Ascending aorta (tissue), 2 donors: ENCODE data around the gene FGR. TPM values are rescaled to one million over a fixed set of nuclear protein-coding genes. Genes with fewer than 3 reads are reported as not detected.

Experiments used
- DNase-seq, 2 donors: peaks; one replicate each; pipeline ENCODE4 v3.0.0-alpha.2; 2019; ENCODE audit warnings: low spot score in 2 of 2
- H3K27ac ChIP-seq, 2 donors: fragments of 200-600 bp; sonication (generic); one replicate each; pipeline ENCODE4 v1.5.1; 2016 to 2017; ENCODE audit warnings: mild to moderate bottlenecking in 1 of 2
- H3K27me3 ChIP-seq: fragments of 200-600 bp; sonication (generic); one replicate; pipeline ENCODE4 v1.5.1; 2017
- H3K36me3 ChIP-seq, 2 donors: fragments of 200-600 bp; sonication (generic); one replicate each; pipeline ENCODE4 v1.5.1; 2016
- H3K4me1 ChIP-seq, 2 donors: fragments of 200-600 bp; sonication (generic); one replicate each; pipeline ENCODE4 v1.5.1; 2016 to 2017; ENCODE audit warnings: mild to moderate bottlenecking in 1 of 2
- H3K4me3 ChIP-seq, 2 donors: fragments of 200-600 bp; sonication (generic); one replicate each; pipeline ENCODE4 v1.5.1; 2016 to 2017; ENCODE audit warnings: mild to moderate bottlenecking in 1 of 2
- H3K9me3 ChIP-seq, 2 donors: fragments of 200-600 bp; sonication (generic); one replicate each; pipeline ENCODE4 v1.5.1; 2016
- intact Hi-C: fragments of 100-400 bp; cut with DNase I; formaldehyde crosslinking; loops from one replicate; pipeline ENCODE4 v1.15.1; 2023
- total RNA-seq: library from RNA; depleted of rRNA; stranded (reverse); fragments of >200 nt; gene quantifications from one replicate; pipeline ENCODE4 v1.1.0, GENCODE V29; 2016
- TF ChIP-seq, protein P1 (sequence below), 3 experiments: fragments of 200-600 bp in 2 of 3; fragments of 450-650 bp in 1 of 3; sonication (generic) in 2 of 3; IDR thresholded peaks; one replicate each; pipeline ENCODE4 v1.5.1; 2016 to 2019; ENCODE audit warnings: antibody characterized with exemption in 3 of 3, mild to moderate bottlenecking in 1 of 3, moderate library complexity in 1 of 3

Gene FGR
- total RNA-seq, 1 donor from 2014 or later, result 10.4 TPM

DNA sequence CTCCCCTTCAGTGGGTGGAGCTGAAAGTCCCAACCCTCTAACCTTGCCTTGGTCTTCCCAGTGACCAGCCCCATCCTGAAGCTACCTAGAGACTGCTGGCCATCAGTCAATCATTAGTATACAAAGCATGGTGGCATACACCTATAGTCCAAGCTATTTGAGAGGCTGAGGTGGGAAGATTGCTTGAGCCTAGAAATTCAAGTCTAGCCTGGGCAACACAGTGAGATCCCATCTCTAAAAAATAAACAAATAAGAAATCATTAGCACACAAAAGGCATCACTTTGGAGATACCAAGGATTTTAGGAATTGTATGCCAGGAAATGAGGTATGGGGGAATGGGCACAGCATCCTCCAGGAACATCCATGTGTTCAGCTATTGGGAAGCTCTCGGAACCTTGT is 41.4 kb upstream of the FGR start:
- Histone ChIP-seq H3K27ac (no peak overlapping the region), H3K27me3 (no peaks in the 10 kb centered on the region), H3K9me3 (peaks cover 4 to 6% of the 10 kb centered on the region in 2 donors), H3K36me3 (no peaks in the 10 kb centered on the region), H3K4me1 (peaks cover 0 to 4% of the 10 kb centered on the region in 2 donors), H3K4me3 (no peak overlapping the region)
- intact Hi-C loops, result no loop called here
- DNase-seq, result no peak
- TF ChIP-seq, protein P1, sequence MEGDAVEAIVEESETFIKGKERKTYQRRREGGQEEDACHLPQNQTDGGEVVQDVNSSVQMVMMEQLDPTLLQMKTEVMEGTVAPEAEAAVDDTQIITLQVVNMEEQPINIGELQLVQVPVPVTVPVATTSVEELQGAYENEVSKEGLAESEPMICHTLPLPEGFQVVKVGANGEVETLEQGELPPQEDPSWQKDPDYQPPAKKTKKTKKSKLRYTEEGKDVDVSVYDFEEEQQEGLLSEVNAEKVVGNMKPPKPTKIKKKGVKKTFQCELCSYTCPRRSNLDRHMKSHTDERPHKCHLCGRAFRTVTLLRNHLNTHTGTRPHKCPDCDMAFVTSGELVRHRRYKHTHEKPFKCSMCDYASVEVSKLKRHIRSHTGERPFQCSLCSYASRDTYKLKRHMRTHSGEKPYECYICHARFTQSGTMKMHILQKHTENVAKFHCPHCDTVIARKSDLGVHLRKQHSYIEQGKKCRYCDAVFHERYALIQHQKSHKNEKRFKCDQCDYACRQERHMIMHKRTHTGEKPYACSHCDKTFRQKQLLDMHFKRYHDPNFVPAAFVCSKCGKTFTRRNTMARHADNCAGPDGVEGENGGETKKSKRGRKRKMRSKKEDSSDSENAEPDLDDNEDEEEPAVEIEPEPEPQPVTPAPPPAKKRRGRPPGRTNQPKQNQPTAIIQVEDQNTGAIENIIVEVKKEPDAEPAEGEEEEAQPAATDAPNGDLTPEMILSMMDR (IDR thresholded peaks at IDR 0.05), result no peak

DNA sequence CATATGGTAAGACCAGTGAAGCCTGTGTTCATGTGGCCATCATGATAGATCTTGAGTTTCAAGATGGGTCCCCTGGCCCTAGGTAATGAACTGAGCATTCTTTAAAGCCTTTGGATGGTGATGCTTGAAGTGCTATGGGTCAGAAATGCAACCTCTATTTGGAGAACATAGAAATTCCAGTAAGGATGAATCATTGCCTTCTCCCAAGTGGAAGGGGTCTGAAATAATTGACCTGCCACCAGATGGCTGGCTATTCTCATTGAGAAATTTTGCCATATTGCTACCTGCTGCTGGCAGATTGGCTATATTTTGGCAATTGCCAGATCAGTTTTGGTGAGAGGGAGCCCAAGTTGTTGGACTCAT is 37.7 kb upstream of the FGR start:
- Histone ChIP-seq H3K4me1 (peaks cover 0 to 17% of the 10 kb centered on the region in 2 donors), H3K4me3 (peak overlapping the region; percentile 49 to 68), H3K27ac (peak overlapping the region; percentile 84 to 91), H3K9me3 (no peaks in the 10 kb centered on the region), H3K36me3 (no peaks in the 10 kb centered on the region), H3K27me3 (no peaks in the 10 kb centered on the region)
- intact Hi-C loops, result loop anchor here (1.0 to 5.0 kb wide), 2 partner anchors 53 to 100 kb away; partner anchors contain the start of genes FAM76A and STX12
- no peak for DNase-seq
- TF ChIP-seq, protein P1 (IDR thresholded peaks at IDR 0.05), result no peak

GRCh38 chr1:27671964-27672749 is 37.2 kb upstream of the FGR start, which contains the start of gene IFI6:
Gene IFI6 (minus strand): TSS chr1:27672192. CDS start chr1:27669314, 2,878 bp downstream.
- H3K36me3 ChIP-seq, result no peaks in the 10 kb centered on the region
- H3K4me1 ChIP-seq, result peaks cover 0 to 17% of the 10 kb centered on the region in 2 donors
- DNase-seq, result peak; percentile 69 to 94
- TF ChIP-seq, protein P1 (IDR thresholded peaks at IDR 0.05), result peak; percentile 38 to 47 (median 39)
- no peaks in the 10 kb centered on the region for H3K9me3 ChIP-seq
- peak within 1 kb of the TSS; percentile 49 to 68 for H3K4me3 ChIP-seq
- peak within 1 kb of the TSS; percentile 84 to 91 for H3K27ac ChIP-seq
- no peaks in the 10 kb centered on the region for H3K27me3 ChIP-seq
- intact Hi-C loops, result loop anchor here (1.0 to 5.0 kb wide), 2 partner anchors 53 to 100 kb away; partner anchors contain the start of genes FAM76A and STX12

- Histone ChIP-seq H3K27ac (peak overlapping the region in 1 of 2 donors; percentile 50), H3K27me3 (no peaks in the 10 kb centered on the region), H3K9me3 (no peaks in the 10 kb centered on the region), H3K4me3 (peak overlapping the region; percentile 35 to 70), H3K4me1 (peaks cover 0 to 17% of the 10 kb centered on the region in 2 donors), H3K36me3 (no peaks in the 10 kb centered on the region)
- peak in 1 of 2 donors; percentile 34 for DNase-seq
- TF ChIP-seq, protein P1 (IDR thresholded peaks at IDR 0.05), result no peak
- intact Hi-C loops, result loop anchor here (5.0 kb wide), 1 partner anchor 102 kb away; the partner anchor contains the start of gene STX12
Measured at GRCh38 chr1:27669876-27670275, 34.9 kb upstream of the FGR start.

- Histone ChIP-seq H3K9me3 (no peaks in the 10 kb centered on the region), H3K36me3 (no peaks in the 10 kb centered on the region), H3K27me3 (no peaks in the 10 kb centered on the region), H3K4me3 (peak overlapping the region; percentile 35 to 70), H3K4me1 (peaks cover 0 to 17% of the 10 kb centered on the region in 2 donors), H3K27ac (peak overlapping the region; percentile 50 to 62)
- intact Hi-C loops, result no loop called here
- TF ChIP-seq, protein P1 (IDR thresholded peaks at IDR 0.05), result peak; percentile 83 to 94 (median 86)
- DNase-seq, result peak in 1 of 2 donors; percentile 88
Measured at GRCh38 chr1:27668808-27669723, 34.1 kb upstream of the FGR start.
